HG03460 (cell line): ENCODE results near the gene RGS3.
A peak's percentile ranks its signal among the peaks of the same experiment; 100 is the strongest.

Experiments
- ATAC-seq: cut with Tn5 transposase; IDR thresholded peaks from one replicate; pipeline ENCODE4 v1.9.1; 2021; ENCODE audit not compliant: unreplicated experiment

The RGS3 gene

DNA sequence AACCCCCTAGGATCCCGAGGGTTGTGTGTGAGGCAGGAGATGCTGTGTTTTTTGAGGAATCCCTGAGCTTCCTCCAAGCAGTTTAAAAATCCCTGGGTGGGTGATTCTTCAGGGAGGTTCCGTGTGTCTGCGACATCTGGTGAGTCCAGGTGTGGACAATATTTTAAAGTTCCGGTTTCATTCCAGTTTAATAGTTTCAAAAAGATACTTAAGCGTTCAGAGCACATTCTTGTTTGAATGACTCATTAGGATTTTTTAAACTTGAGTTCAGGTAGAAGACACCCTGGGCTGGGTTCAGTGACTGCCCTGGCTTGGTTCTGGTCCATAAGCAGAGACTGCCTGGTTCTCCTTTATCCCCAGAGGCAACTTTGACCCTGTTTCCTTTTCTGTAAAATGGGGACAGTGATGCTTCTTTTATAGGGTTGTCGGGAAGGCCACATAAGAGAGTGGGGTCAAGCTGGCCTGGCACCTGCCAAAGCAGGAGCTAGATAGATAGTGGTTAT is 119.2 kb downstream of the RGS3 start:
- ATAC-seq, result no peak

DNA sequence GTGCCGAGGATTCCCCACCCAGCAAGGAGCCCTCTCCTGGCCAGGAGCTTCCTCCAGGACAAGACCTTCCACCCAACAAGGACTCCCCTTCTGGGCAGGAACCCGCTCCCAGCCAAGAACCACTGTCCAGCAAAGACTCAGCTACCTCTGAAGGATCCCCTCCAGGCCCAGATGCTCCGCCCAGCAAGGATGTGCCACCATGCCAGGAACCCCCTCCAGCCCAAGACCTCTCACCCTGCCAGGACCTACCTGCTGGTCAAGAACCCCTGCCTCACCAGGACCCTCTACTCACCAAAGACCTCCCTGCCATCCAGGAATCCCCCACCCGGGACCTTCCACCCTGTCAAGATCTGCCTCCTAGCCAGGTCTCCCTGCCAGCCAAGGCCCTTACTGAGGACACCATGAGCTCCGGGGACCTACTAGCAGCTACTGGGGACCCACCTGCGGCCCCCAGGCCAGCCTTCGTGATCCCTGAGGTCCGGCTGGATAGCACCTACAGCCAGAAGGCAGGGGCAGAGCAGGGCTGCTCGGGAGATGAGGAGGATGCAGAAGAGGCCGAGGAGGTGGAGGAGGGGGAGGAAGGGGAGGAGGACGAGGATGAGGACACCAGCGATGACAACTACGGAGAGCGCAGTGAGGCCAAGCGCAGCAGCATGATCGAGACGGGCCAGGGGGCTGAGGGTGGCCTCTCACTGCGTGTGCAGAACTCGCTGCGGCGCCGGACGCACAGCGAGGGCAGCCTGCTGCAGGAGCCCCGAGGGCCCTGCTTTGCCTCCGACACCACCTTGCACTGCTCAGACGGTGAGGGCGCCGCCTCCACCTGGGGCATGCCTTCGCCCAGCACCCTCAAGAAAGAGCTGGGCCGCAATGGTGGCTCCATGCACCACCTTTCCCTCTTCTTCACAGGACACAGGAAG is 120.2 kb downstream of the RGS3 start:
- ATAC-seq, result no peak

DNA sequence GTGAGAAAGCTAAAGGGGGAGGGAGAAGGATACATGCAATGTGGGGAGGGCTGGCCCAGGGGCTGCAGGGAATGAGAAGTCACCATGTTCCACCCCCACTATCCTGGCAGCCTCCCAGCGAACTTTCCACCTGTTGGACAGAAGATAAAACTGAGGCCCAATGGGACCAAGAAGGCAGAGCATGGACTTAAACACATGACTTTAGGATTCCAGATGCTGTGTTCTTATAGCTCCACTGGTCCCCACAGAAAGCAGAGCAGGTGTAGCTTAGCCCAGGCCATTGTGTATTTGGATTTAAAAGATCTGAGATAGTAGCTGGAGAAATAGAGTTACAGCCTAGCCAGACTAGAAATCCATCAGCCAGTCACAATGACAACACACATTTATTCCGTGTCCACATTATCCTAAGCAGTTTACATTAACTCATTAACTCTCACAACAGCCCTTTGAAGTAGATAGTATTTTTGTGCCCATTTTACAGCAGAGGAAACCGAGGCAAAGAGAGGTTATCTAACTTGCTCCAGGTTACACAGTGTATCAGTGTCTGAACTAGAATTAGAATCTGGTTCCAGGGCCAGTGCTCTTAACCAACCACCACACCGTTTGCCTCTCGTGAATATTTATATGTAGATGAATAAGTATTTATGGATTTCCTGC is 121.0 kb downstream of the RGS3 start:
- no peak for ATAC-seq

- ATAC-seq, result no peak
These were observed 121.5 kb downstream of the RGS3 start for GRCh38 chr9:113585085-113585442.

DNA sequence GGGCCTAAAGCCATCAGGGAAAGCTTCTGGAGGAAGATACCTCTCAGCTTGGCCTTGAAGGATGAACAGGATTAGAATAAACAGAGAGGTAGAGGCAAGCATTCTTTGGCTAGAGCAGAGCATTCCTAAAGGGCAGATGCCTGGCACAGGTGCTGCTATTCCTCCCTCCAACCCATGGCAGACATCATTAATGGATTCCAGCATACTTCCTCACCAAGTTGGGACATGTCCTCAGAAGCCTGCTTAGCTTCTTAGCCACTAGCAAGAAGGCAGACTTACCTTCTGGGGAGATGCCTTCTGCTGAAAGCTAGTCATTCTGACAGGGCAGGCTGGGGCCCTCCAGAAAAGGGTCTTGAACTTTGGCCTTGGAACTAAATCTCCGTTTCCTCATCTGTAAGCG is 122.0 kb downstream of the RGS3 start:
- no peak for ATAC-seq

- no peak for ATAC-seq
These were observed 124.0 kb downstream of the RGS3 start for GRCh38 chr9:113587471-113588031.

GRCh38 chr9:113588242-113588810 is 124.8 kb downstream of the RGS3 start:
- ATAC-seq, result no peak

DNA sequence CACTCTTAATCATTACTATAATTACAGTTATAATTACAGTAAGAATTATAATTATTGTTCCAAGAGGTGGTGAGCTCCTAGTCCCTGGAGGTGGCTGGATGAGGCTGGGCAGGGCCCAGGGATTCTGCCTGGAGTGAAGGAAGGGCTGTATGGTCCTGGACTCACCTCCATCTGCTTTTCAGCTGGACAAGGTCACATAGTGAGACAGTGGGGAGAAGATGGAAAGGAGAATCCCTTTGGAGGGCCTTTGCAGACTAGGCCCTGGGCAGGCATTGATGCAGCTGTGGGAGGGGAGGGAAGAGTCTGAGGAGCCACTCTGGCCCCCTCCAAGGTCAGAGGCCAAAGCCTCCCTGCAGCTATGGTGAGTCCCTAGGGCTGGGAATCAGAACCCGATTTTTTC is 125.4 kb downstream of the RGS3 start:
- no peak for ATAC-seq

DNA sequence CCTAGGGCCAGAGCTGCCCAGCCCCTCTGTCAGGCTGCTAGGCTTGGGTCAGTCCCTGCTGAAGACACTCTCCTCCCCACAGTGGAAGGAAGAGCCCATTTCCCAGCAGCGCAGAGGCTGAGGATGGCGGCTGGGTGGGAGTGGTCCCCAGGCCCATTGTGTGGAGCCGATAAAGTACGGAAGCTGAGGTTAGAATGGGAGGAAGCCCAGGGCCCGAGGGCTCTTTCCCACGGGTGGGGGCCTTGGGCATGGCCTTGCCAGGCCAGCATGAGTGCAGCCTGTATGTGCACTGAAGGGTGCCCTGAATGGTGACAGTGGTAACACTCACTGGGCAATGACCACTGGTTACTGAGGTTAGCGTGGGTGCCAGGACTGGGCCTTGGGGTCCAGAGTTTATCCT is 125.9 kb downstream of the RGS3 start:
- ATAC-seq, result no peak

DNA sequence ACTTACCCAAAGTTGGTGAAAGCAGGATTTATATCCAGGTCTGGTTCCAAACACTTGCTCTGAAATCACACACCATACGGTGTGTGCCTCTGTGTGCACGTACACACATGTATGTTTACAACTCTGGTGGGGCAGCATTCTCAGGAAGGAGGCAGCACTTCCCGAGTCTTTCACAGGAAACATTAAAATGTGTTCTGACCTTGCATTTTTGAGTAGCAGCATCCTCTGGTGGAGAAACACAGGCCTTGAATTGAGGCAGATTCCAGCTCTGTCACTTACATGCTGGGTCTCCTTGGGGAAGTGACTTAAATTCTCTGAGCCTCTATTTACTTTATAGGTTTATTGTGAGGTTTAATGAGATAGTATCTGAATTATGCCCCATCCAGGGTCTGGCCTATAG is 126.4 kb downstream of the RGS3 start:
- no peak for ATAC-seq

GRCh38 chr9:113590389-113590788 is 126.9 kb downstream of the RGS3 start:
- no peak for ATAC-seq

DNA sequence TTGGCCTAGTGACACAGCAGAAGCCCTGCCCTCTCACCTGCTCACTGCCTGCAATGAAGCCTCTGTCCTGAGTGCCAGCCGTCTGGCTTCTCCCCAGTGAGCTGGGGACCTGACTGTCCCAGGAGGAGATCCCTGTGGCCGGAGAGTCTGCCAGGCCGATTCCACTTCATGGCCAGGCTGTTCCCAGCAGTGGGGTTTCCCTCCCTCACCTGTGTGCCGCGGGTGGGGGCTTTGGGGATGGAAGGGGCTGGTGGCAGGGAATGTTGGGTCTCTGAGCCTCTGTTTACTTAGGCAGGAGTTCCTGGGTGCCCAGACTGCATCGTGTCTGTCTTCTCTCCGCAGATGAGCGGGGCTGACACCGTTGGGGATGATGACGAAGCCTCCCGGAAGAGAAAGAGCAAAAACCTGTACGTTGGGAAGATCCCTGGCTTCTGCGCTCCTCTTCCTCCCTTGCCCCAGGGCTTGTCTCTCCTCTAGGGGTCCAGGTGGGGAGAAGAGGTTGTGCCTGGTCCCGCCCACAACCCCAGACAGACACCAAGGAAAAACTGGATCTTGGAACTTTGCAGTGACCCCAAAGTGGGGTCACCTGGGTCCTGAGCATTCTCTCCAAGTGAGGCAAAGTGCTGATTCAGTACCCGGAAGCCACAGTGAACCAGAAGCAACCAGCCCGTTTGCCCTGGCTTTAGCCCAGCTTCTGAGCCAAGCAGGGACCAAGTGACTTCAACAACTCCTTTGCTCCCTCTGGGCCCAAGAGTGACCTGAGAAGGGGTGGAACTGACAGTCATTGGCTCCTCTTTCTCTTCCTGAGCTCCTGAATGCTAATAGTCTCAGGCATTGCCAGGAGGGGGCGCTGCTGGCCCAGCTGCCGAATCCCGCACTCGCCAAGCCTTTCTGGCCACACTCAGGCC is 127.7 kb downstream of the RGS3 start:
- ATAC-seq, result peak; percentile 38

GRCh38 chr9:113591899-113592625 is 128.5 kb downstream of the RGS3 start:
- ATAC-seq, result no peak

DNA sequence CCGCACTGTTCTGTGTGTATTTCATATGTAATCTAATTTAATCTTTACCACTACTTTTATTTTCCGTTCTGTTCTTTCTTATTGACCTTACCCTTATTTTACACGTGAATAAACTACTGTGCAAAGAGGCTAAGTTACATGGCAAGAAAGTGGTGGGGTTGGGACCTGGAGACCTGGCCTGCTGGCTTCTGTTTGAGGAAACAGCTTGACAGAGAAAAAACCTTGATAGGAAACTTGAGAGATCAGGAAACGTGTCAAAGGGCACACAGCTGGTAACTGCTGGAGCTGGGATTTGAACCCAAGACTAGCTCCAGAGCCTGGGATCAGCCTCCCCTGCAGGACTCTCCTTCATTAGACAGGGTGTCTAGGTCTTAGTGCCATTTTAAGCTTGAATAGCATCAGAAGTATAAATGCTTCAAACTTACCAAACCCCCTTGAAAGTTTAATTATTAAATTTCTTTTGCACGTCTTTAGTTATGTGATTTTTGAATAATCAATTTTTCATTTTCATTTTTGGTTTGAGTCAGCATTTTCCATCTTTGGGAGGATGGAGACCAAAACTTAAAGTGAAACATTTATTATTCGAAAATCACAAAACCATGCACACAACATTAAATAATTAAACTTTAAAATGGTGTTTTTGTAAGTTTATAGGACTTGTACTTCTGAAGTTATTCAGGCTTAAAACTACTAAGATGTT is 129.5 kb downstream of the RGS3 start:
- ATAC-seq, result no peak

- ATAC-seq, result peak; percentile 63
These were observed 130.3 kb downstream of the RGS3 start for GRCh38 chr9:113593682-113594281.

DNA sequence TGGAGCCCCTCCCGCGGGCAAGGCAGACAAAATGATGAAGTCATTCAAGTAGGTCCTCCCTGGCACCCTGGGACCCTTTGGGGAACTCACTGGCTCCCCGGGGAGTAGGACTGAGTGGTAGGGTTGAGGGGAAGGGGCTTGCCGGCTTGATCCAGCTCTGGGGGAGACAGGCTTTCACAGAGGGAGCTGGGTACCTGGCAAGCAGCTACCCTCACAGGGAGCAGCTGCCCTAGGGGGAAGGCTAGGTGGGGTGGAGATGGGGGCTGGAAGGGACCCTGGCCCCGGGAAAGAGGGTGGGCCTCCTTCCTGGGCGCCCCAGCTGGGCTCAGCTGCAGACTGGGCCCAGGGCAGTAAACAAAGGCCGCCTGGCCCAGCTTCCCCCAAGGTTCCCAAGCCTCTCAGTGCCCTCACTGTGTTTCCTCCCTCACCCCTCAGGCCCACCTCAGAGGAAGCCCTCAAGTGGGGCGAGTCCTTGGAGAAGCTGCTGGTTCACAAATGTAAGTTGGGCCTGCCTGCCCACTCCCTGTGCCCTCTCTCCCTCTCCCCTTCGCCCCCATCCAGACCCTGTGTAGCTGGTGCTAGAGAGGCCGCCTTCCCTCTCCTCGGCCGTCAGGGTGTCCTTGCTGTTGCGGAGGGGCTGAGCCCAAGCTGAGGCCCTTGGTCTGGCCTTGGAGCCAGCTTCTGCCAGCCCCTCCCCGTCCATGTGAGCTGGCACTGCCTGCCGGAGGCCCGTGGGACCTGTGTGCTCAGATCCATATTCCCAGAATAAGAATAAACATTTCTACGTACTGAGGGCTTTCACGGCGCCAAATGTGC is 131.2 kb downstream of the RGS3 start:
- no peak for ATAC-seq

DNA sequence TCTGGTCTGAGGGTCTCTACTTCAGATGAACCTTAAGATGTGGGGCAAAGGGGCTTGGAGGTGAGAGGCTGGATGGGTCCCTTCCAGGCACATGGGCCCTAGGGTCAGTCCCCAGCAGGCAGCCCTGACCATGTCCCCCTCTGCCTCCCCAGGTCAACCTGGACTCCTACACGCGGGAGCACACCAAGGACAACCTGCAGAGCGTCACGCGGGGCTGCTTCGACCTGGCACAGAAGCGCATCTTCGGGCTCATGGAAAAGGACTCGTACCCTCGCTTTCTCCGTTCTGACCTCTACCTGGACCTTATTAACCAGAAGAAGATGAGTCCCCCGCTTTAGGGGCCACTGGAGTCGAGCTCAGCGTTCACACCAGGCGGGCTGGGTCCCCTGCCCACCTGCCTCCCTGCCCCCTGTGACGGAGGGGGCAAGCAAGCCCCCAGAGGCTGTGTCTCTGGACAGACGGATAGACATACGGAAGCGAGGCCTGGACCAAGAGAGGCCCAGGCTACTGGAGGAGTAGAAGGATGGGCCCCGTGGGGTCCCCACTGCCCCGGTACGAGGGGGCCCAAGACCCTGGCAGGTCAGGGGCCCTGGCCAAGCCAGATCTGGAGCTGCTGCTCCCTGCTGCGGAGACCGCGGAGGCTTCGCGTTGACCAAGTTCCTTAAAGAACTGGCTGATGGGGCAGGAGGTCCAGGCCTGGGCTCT is 133.2 kb downstream of the RGS3 start:
- no peak for ATAC-seq
